Measurements from ENCODE around the gene TMEM164.

Gene TMEM164

GRCh38 chrX:110208092-110208491 lies 205.2 kb downstream of the TMEM164 start:
- DNase-seq (ENCODE audit: low read depth in 3 of 3), result no peak

DNA sequence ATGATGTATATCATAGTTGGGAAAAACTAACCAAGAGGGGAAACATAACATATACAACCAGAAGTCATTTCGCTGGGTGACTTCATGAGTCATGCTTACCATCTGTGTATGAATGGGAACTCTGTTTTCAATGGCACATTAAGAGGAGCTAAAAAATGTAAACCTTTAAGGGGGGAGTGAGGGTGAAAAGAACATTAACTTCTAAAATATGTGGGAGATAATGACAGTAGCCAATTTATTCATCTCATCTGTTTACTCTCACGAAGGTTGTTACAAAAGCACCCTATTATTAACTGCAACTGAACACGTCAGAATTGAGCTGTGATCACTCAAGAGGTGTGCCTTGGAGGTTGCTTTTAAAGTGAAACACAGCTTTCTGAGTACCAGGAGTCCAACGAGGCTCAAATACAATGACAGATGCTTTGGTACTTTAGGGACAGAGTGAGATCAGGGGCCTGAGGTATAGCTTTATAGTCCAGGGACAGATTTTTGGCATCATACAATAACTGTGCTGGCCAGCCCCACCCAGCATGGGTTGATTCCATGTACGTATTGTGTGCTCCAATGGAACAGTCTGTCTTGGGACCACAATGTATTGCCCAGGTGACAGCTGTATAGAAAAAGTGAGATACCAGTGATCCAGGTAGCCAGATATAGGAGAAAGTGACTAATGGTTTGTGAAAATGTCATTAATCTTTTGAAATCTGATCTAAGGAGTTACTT lies 207.7 kb downstream of the TMEM164 start:
- no peak for DNase-seq (ENCODE audit: low read depth in 3 of 3)

DNA sequence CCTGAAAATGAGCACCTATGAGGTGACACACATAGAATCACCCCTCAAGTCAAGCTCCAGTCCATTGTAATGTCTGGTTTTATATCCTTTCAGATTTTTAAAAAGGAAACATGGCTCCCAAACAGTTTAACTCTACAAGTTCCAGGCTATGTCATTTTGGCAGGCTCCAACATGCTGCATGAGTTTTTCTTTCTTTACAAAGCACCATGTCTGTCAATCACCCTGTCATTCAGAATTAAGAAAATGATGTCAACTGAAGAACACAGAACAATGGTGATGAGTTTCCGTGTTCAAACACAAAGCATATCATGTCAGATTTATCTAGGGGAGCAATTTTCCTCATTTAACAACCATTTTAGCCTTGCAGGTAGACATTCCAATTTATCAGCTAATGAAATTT lies 208.4 kb downstream of the TMEM164 start:
- no peak for DNase-seq (ENCODE audit: low read depth in 3 of 3)

DNA sequence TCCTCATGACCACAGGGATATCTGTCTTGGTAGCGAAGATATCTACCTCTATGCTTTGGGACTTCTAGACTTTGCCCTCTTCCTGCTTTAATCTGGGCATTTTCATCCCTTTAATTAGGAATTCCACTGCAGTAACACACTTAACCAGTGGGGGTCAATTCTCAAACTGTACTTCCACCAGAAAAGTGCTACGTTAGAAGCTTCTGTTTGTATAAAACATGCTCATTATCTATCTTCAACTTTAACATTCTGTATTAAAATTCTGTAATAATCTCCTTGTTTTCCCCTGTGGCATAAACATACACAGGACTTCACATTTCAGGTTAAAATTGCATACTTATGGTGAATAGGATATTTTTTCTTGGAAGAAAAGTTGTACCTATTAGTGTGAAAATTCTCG lies 209.4 kb downstream of the TMEM164 start:
- no peak for DNase-seq (ENCODE audit: low read depth in 3 of 3)

DNA sequence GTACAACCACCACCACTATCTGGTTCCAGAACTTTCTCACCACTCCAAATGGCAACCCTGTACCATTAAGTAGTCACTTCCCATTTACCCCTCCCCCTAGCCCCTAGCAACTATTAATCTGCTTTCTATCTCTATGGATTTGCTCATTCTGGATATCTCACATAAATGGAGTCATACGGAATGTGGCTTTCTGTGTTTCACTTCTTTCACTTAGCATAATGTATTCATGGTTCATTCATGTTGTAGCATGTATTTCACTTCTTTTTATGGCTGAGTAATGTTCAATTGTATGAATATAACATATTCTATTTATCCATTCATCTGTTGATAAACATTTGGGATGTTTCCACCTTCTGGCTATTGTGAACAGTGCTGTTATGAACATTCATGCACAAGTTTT lies 210.3 kb downstream of the TMEM164 start:
- no peak for DNase-seq (ENCODE audit: low read depth in 3 of 3)

DNA sequence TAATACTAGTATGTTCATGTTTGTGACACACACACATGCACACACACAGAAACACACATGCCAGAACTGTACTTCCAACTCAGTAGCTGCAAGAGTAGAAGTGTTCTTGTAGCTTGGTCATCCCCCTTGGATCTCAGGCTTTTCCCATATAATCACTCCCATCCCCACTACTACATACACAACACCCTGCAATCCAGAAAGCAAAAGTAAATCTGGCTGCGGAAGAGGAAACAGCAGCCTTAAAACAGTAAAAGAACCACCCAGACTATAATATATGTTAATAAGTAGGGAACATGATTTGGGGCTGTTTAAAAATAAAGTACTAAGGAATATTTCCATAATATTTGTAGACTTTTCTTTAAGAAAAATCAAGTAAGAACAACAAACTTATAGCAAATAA lies 211.8 kb downstream of the TMEM164 start:
- no peak for DNase-seq (ENCODE audit: low read depth in 3 of 3)

GRCh38 chrX:110215411-110215810 lies 212.5 kb downstream of the TMEM164 start:
- DNase-seq (ENCODE audit: low read depth in 3 of 3), result no peak

DNA sequence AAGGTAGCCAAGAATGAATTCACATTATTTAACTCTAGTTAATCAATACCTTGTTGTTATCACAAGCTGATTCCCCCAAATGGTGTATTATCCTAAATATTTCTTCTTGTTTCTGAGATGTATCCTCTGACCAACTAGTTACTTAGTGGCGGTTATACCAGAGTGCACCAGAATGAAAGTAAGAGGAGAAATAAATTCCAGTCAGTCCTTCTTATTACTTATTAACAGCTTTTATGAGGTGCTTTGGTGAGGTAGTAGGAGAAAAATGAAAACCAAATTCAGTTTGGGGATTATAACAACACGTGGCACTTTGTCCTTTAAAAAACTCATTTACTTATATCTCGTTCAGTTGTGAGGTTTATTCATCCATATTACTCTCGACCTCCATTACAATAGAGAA lies 213.1 kb downstream of the TMEM164 start:
- DNase-seq (ENCODE audit: low read depth in 3 of 3), result no peak

- no peak for DNase-seq (ENCODE audit: low read depth in 3 of 3)
These were observed 215.7 kb downstream of the TMEM164 start for GRCh38 chrX:110218591-110218990.

GRCh38 chrX:110219920-110220319 lies 217.0 kb downstream of the TMEM164 start:
- DNase-seq (ENCODE audit: low read depth in 3 of 3), result no peak

DNA sequence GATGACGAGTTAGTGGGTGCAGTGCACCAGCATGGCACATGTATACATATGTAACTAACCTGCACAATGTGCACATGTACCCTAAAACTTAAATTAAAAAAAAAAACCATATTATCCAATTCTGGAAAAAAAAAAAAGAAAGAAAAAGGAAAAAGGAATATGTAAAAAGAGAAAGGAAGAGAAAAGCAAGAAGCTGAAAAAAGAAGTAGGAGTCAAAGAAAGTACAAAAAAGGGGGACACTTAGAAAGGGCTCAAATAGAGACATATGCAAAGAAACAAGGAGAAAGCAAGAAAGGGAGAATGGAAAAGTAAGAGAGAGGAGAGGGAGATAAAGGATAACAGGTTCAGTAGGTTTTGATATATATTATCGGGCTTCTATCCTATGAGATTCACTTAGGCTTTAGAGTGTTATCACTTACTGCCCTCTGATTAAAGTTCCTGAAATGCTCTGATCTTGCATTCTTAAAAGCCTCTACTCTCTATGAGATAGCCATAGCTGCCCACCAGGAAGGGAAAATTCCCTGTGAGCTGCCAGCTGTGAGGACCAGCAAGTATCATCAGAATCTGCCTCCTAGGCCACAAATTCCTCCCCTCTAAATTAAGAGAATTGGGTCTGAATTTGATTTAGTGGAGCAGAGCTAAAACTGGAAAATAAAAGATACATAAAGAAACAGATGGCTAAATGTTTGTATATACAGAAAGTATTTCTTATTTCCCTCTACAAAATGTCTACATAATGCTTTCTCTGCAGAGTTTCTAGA lies 219.8 kb downstream of the TMEM164 start:
- no peak for DNase-seq (ENCODE audit: low read depth in 3 of 3)

- no peak for DNase-seq (ENCODE audit: low read depth in 3 of 3)
These were observed 222.2 kb downstream of the TMEM164 start for GRCh38 chrX:110224926-110225617.

DNA sequence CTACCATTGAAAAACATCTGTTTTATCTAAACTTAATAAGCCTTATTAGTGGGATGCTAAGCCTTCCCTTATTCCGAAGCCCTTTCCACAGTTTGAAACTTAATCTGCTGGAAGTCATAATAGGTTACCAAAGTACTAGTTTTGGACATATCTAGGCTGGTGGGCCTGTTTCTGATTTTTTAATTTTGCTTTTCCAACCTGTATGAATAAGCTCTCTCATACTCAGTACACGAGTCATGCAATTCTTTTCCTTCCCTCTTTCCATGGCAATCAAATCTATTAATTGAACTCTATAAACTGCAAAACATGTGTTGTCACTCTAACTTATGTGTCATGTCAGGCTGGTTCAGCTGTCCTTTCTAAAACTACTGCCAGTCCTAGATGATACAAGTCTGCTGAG lies 224.0 kb downstream of the TMEM164 start:
- DNase-seq (ENCODE audit: low read depth in 3 of 3), result no peak
